ENCODE data around the gene C10orf71.

C10orf71 gene

GRCh38 chr10:49347827-49348226 lies 48.9 kb downstream of the C10orf71 start:
- H3K4me3 ChIP-seq (ENCODE audit: severe bottlenecking): no peak overlapping the region
- TF ChIP-seq CTCF (IDR thresholded peaks at IDR 0.05; ENCODE audit: poor library complexity, severe bottlenecking): no peak
- no peak for DNase-seq (ENCODE audit: low spot score)
- no peaks in the 10 kb centered on the region for H3K9me3 ChIP-seq (ENCODE audit: severe bottlenecking)
- no peaks in the 10 kb centered on the region for H3K36me3 ChIP-seq (ENCODE audit: low read depth)
- no peak for ATAC-seq (ENCODE audit: low read depth)
- H3K27ac ChIP-seq (ENCODE audit: poor library complexity, severe bottlenecking): no peak overlapping the region
- H3K4me1 ChIP-seq (ENCODE audit: insufficient read depth, poor library complexity, severe bottlenecking): no peaks in the 10 kb centered on the region
- peaks cover 20% of the 10 kb centered on the region for H3K27me3 ChIP-seq (ENCODE audit: insufficient read depth, poor library complexity, severe bottlenecking)

- ATAC-seq (ENCODE audit: low read depth) (no peak), DNase-seq (ENCODE audit: low spot score) (no peak)
- Histone ChIP-seq H3K4me3 (ENCODE audit: severe bottlenecking) (no peak overlapping the region), H3K9me3 (ENCODE audit: severe bottlenecking) (no peaks in the 10 kb centered on the region), H3K27me3 (ENCODE audit: insufficient read depth, poor library complexity, severe bottlenecking) (peaks cover 15% of the 10 kb centered on the region), H3K27ac (ENCODE audit: poor library complexity, severe bottlenecking) (no peak overlapping the region), H3K4me1 (ENCODE audit: insufficient read depth, poor library complexity, severe bottlenecking) (no peaks in the 10 kb centered on the region), H3K36me3 (ENCODE audit: low read depth) (no peaks in the 10 kb centered on the region)
- no peak for TF ChIP-seq CTCF (IDR thresholded peaks at IDR 0.05; ENCODE audit: poor library complexity, severe bottlenecking)
These were observed 49.6 kb downstream of the C10orf71 start for GRCh38 chr10:49348593-49348992.

GRCh38 chr10:49349390-49349789 lies 50.4 kb downstream of the C10orf71 start:
- Histone ChIP-seq H3K27me3 (ENCODE audit: insufficient read depth, poor library complexity, severe bottlenecking) (peaks cover 9% of the 10 kb centered on the region), H3K9me3 (ENCODE audit: severe bottlenecking) (no peaks in the 10 kb centered on the region), H3K36me3 (ENCODE audit: low read depth) (no peaks in the 10 kb centered on the region), H3K27ac (ENCODE audit: poor library complexity, severe bottlenecking) (no peak overlapping the region), H3K4me1 (ENCODE audit: insufficient read depth, poor library complexity, severe bottlenecking) (no peaks in the 10 kb centered on the region), H3K4me3 (ENCODE audit: severe bottlenecking) (no peak overlapping the region)
- ATAC-seq (ENCODE audit: low read depth): no peak
- no peak for DNase-seq (ENCODE audit: low spot score)
- TF ChIP-seq CTCF (IDR thresholded peaks at IDR 0.05; ENCODE audit: poor library complexity, severe bottlenecking): no peak

- DNase-seq (ENCODE audit: low spot score): no peak
- Histone ChIP-seq H3K4me1 (ENCODE audit: insufficient read depth, poor library complexity, severe bottlenecking) (no peaks in the 10 kb centered on the region), H3K27ac (ENCODE audit: poor library complexity, severe bottlenecking) (no peak overlapping the region), H3K27me3 (ENCODE audit: insufficient read depth, poor library complexity, severe bottlenecking) (peaks cover 4% of the 10 kb centered on the region), H3K9me3 (ENCODE audit: severe bottlenecking) (no peaks in the 10 kb centered on the region), H3K36me3 (ENCODE audit: low read depth) (no peaks in the 10 kb centered on the region), H3K4me3 (ENCODE audit: severe bottlenecking) (no peak overlapping the region)
- no peak for TF ChIP-seq CTCF (IDR thresholded peaks at IDR 0.05; ENCODE audit: poor library complexity, severe bottlenecking)
- ATAC-seq (ENCODE audit: low read depth): no peak
These were observed 51.2 kb downstream of the C10orf71 start for GRCh38 chr10:49350138-49350537.

DNA sequence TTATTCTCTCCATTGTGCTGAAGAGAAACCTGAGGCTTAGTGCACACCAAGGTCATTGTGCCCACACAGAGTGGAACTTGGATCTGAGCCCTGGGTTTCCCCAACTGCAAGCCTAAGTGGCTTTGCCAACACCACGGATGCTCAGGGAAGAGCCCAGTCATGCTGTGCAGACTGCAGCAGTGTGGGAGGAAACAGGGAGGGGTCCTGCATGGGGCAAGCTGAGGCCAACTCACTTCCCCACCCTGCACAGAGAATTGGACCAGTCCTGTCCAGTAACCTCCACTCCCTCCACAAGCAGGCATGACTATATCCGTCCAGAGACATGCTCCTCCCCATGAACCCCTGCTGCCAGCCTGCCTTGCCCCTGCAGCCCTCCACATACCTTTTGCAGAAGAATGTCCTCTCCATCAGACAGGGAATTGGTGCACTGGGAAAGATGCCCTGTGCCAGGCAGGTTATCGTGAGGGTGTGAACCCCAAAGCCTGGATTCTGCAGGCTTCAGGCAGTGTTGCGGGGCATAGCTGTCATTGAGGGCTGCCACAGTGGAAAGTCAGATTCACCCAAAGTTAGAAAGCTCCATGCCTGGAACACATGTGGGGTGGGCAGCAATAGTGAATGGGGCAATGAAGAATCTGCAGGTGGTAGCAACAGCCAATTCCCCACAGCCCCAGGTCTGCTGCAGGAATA lies 52.0 kb downstream of the C10orf71 start:
- no peaks in the 10 kb centered on the region for H3K4me1 ChIP-seq (ENCODE audit: insufficient read depth, poor library complexity, severe bottlenecking)
- no peaks in the 10 kb centered on the region for H3K36me3 ChIP-seq (ENCODE audit: low read depth)
- H3K27ac ChIP-seq (ENCODE audit: poor library complexity, severe bottlenecking): no peak overlapping the region
- no peaks in the 10 kb centered on the region for H3K27me3 ChIP-seq (ENCODE audit: insufficient read depth, poor library complexity, severe bottlenecking)
- no peaks in the 10 kb centered on the region for H3K9me3 ChIP-seq (ENCODE audit: severe bottlenecking)
- no peak overlapping the region for H3K4me3 ChIP-seq (ENCODE audit: severe bottlenecking)
- ATAC-seq (ENCODE audit: low read depth) (no peak), DNase-seq (ENCODE audit: low spot score) (no peak)
- no peak for TF ChIP-seq CTCF (IDR thresholded peaks at IDR 0.05; ENCODE audit: poor library complexity, severe bottlenecking)
